HG03571 (cell line): ENCODE data around the gene FHAD1.

Experiments
- ATAC-seq: cut with Tn5 transposase; IDR thresholded peaks from one replicate; pipeline ENCODE4 v1.9.1; 2021; ENCODE audit not compliant: unreplicated experiment

The FHAD1 gene

DNA sequence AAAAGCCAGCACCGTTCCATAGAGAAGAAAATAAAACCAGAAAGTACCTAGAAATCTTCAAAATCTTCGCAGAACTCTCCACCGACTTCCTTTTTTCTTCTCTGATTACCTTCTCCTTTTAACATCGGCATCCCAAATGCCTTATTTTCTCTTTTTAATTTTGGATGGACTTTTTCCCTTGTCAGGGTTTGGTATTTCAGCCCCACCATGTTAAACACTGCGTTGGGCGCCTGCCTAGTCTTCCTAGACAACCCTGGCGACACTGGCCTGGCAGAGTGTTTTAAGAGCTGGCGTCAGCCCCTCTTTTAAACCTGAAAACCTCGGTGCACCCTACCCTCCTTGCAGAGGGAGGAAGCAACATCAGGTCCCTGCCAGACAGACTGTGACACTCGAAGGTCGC, 96.7 kb downstream of the FHAD1 start:
- no peak for ATAC-seq

DNA sequence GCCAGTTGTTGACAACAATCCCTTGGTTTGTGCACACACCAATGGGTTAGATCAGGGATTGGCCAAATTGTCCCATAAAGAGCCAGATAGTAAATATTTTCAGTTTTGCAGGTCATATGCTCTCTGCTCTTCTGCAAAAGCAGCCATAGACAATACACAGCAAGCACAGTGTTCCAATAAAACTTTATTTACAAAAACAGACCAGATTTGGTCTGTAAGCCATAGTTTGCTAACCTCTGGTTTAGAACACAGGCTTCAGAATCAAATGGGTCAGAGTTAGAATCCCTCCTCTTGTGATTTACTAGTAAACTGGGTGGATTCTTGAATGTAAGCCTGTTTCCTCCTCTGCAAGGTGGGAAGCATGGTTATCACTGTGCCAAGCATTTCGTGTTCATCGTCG, 97.4 kb downstream of the FHAD1 start:
- no peak for ATAC-seq

DNA sequence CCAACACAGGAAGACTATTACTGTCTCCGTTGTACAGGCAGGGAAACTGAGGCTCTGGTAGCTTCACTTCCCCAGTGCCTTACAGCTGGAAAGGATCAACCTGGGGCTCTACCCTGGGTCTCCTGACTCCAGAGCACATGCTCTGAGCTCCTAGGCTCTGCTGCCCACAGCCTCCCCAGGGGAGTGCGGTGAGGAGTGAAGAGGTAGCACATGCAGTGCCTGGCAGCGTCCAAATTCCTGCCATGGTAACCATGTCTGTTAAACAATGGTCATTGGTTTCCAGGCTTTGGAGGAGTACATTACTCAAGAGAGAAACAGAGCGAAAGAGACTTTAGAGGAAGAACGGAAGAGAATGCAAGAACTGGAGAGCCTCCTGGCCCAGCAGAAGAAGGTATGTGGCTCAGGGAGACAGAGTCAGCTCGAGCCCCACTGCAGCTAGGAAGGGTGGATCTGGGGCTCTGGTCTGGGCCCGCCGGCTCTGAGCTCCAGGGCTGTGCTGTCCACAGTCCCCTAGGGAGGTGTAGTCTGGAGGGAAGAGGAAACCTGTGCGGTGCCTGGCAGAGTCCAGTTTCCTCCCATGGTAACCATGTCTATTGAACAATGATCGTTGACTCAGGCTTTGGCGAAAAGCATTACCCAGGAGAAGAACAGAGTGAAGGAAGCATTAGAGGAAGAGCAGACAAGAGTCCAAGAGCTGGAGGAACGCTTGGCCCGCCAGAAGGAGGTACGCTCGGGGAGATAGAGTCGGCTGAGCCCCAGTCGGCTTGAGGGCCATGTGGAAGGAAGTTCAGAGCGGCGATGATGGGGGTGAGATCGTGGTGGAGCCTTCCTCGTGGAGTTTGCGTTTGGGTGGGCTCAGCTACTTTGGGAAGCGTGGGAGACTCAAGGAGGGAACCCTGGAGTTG, 98.0 kb downstream of the FHAD1 start:
- no peak for ATAC-seq

DNA sequence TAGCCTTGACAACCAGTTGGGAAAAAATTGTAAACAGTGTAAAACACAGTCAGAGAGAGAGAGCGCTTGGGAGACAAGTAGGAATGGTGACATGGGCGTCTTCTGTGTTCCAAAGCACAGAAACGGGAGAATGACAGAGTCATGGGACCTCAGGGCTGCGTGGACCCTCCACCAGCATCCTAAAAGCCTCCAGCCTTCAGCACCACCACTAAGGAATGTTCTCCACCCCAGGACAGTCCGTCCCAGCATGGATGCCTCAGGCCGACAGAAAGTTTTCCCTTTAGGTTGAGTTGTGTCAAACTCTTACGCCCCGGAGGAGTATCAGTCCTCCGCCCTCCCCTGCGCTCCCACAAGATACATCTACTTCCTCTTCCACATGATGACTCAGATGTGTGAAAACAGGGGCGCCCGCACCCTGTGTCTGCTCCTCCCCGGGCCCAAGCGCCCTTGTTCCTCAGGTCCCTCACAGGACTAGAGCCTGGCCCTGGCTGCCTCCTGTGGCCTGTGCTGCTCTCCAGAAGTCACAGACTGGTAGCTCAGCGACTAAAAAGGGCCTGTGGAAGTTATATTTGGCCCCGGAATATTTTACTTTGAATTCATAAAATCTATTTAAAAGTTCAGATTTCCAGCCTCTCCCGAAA, 98.8 kb downstream of the FHAD1 start:
- ATAC-seq = no peak

DNA sequence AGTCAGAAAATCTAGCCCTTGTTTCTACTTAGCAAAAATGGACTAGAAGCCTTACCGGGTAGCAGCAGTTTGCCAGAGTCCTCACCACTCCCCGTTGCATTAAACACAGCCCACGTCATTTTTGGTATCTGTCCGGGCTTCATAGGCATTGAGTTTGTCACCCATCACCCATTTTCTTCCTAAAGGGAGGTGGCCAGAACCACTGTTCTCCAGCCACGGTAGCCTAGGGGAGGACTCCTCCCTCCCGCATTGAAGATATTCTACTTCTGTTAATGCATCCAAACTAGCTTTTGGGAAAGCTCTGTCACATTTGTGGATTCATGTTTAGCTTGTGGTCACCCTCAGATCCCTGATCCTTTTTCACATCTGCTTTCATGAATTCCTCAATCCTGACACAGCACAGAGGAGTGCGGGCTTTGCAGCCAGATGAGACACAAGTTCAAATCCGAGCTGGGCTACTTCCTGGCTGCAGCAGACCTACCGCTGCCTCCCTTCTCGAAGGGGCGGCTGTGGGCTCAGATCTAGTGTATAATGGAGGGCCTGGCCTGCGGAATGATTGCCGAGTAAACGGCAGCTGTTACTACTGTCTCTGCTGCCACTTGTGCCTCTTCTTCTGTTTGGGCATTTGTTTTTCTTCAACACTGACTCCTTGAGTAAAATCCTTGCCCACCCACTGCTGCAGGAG, 99.5 kb downstream of the FHAD1 start:
- ATAC-seq = no peak

DNA sequence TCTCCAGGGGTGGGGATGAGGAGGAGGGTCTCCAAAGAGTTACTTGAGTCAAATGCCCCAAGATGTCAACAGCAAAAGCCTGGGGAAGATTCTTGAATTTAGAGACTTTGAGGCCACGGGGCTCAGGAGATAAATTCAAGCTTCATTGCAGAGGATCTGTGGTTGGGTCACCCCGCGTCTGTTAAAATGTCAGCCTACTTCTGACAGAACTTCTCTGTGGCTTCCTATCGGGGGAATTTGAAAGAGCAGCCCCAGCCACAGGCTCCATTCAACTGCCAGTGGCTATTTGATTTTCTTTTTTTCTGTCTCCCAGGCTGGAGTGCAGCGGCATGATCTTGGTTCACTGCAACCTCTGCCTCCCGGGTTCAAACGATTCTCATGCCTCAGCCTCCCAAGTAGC, 100.2 kb downstream of the FHAD1 start:
- ATAC-seq = no peak

DNA sequence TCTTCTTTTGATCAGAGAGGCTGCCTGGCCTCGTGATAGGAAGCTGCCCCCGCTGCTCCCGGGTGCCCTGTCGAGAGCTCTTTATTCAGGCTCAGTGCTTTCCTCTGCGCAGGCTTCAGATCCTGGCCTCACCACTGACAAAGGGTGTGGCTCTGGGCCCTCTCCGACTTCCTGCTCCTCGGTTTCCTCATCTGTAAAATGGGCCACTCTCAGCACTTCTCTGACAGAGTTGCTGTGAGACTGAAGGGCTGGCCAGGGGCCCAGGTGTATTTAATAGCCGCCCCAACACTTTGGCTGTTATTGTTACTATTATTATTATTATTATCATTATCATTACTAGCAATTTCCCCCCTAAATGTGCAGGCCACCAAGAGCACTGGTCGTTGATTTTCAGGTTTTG, 101.6 kb downstream of the FHAD1 start:
- ATAC-seq = no peak

DNA sequence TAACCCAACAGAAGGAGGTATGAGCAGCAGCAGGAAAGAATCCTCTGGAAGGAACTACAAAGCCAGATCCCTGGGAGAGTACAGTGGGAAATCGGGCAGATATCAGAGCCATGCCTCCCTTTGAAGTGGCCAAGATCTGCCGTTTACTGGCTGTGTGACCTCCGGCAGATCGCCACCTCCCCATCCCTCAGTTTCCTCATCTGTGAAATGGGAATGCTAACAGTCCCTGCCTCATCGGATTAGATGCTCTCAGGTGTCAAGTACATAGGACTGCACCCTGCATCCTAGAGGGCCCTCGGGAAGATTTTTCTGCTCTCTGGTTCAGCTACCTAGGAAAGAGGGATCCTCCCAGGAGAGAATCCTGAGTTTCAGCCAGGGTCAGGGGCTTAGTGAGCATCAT, 102.1 kb downstream of the FHAD1 start:
- ATAC-seq = no peak

DNA sequence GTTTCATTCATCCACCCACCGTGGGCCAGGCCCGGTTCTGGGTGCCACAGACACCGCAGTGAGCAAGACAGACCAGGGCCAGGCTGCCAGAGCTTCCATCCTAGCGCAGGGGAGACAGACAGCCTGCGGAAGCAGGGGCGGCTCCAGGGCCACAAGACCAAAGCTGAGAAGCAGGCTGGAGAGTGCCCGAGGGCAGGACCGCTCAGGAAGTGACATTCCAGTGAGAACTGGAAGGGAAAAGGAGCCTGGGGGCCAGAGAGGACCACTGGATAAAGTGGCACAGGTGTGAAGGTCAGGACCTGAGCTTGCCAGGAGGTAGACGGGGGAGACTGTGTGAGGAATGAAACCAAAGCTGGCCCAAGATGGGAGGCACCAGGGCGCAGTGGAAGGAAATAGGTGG, 103.1 kb downstream of the FHAD1 start:
- ATAC-seq = no peak

DNA sequence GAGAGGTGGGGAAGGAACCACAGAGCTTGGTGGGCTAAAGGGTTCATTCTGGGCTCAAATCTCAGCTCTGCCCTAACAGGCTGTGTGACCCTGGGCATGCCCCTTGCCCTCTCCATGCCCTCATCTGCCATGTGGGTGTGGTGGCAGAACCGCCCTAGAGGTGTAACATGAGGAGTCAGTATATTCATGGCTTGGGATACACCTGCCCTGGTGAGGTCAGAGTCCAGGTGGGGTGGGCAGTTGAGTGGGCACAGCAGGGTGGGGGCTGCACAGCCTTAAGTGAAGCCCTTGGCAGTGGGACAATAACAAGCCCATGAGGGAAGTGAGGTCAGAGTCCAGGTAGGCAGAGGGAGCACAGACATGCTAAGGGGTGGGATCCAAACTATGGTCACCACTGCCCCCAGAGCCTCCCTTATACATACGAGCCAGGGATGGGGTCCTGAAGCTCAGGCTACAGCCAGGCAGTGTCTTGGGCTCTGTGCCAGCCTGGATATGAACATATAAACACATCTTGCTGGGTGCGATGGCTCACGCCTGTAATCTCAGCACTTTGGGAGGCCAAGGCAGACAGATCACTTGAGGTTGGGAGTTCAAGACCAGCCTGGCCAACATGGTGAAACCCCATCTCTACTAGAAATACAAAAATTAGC, 103.7 kb downstream of the FHAD1 start:
- ATAC-seq = no peak

DNA sequence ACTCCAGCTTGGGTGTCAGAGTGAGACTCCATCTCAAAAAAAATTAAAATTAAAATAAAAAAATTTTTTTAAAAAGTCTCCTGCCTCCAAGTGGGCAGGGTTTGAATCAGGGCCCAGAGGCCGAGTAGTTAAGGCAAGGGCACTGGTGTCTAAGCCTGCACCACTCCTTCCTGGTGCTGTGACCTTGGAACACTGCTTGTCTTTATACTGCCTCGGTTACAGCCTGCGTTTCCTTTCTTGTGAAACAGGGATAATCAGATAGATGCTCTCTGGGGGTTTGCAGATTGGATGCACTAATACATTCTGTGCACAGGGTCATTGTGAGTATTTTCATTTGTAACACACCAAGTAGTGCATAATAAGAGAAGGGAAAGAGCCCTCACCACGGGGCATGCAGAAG, 104.3 kb downstream of the FHAD1 start:
- ATAC-seq = no peak

DNA sequence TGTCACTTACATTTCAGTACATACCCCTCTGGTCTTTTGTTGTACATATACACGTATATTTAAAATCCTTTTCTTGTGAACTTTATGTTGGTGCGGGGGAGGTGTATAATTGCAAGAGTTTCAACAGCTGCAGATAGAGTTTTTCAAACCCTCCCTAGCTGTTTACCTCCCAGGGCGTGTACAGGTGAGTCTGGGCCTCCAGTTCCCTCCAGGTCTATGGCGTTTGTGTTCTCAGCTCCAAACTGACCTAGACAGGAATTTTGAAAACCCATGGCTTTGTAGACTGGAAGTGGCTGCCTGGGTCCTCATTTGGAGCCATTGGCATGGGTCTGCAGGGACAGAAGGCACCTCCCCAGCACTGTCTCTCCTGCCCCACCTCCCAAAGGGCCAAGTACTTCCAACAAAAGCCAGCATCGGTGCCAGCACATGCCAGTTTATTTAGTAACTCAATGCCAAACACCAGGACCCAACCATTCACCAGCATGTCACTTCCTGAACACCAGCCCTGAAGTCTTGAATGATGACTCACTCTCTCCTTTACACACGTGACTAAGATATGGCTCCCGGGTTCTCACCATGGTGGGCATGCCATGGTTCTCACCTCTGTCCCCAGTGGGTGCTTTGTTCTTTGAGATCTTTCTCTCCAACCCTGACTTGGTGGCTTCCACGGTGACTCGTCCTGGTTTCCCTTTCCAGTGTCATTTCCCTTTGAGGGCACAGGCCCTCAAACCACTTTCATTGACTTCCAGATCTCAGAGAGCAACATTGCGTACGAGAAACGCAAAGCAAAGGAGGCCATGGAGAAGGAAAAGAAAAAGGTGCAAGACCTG, 105.3 kb downstream of the FHAD1 start:
- ATAC-seq = no peak

DNA sequence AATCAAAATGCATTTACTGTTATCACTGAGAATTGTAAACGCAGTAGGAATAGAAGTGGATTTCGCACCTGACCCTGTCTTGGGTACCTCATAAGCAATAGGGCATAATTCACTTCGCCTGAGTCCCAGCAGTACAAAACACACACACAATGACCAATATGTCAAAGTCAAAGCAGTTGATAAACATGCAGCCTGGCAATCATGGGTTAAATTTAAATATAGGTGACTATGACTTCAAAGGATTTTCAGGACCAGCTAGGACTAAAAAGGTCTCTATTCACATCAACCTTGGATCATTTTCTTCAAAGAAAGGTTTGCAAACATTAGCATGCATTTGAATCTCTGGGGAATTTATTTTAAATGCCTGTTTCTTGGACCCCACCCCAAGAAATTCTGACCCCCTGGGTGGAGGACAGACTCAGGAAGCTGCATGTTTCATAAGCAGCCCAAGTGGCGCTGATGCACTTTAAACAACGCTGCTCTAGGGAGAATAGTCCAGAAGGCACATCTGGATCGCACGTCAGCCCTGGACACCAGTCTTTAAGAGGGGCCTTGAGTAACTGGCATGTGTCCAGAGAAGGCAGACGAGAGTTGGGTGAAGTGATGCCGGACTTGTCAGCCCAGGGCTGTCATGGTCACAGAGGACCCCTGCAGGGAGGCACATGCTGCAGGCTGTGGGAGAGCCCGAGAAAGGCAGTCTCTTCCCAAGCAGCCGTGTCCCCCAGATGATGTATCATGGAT, 107.0 kb downstream of the FHAD1 start:
- no peak for ATAC-seq

DNA sequence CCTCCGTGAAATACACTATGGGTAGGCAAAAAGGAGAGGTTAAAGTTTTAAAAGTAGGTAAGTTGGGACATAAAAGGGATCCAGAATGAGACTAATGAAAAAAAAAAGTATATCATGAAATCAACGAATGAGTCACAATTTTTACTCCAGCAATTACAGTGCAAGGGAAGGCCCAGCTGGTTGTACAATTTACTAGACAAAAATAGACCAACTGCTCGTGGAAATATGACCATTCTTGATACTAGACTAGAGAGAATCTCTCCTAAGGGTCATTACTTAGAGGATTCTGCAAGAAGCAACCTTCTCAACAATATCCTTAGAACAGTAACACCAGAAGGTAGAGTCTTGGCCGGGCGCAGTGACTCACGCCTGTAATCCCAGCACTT, 107.5 kb downstream of the FHAD1 start:
- ATAC-seq = no peak

DNA sequence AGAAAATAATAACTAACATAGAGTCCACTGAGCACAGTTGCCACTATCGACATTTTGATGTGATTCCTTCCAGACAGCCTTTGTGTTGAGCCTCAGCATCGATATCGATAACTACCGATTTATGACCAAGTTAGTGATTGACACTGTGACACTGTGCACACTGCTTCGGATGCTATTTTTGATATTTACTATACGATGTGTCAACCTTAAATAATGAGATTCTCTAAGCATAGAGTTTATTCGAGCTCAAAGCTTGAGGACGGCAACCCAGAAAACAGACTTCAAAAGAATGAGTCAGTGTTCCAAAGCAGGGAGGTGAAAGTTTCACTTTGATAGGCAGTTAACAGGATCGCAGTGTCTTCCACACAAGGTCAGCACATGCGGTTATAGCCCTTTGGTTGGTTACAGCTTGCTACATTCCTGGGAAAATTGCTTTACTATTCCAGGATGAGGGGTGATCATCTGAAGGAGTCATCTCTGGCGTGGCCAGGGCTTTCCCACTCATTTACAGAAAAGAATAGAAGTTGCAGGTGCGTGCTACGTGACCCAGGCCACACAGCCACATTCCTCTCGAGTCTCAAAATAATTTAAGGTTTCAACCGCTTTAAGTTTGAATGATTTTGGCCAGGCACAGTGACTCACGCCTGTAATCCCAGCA, 109.1 kb downstream of the FHAD1 start:
- ATAC-seq = no peak

DNA sequence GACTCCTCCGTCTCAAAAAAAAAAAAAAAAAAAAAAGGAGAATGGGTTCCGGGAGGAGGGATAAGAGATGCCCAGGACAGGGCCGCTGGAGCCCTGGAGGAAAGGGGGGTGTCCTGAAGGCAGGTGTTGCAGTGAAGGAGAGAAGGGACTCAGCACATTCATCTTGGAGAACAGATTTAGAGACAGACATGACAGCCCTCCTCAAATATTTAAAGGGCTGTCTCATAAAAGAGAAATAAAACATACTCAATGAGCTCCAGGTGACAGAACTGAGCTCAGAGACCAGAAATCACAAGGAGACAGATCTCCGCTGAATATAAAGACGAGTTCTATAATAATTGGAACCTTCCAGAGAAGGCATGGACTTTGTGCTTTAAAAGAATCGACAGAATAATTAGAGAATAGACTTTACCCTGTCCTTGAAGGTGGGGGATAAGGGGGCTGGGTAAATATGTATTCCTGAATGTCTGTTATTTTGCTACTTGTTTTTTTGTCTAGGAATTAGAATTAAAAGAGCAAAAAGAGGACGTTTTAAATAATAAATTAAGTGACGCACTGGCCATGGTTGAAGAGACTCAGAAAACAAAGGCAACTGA, 110.7 kb downstream of the FHAD1 start:
- ATAC-seq = no peak

DNA sequence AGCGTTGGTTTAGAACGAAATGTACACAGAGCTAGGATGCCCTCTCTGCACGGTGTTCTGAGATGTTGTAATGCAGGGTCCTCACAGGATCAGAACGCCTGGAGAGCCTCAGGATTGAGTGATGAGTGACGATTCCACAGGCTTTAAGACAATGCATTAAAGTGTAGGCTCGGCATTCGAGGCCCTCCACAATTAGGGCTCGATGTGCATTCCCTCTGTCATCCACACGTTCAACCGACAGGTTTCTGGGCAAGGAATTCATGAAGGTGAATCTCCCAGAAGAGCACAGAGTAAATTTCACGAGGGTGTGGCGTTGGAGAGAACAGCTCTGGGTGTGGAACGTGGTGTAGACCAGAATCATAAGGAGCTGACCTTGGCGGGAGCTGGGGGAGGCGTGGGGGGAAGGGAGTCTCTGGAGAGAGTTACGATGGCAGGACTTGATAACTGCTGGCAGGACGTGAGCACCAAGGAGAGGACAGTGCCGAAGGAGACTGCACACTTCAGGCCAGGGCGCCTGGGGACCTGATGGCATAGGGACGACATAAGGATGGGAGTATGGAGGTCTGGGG, 111.6 kb downstream of the FHAD1 start:
- ATAC-seq = no peak

DNA sequence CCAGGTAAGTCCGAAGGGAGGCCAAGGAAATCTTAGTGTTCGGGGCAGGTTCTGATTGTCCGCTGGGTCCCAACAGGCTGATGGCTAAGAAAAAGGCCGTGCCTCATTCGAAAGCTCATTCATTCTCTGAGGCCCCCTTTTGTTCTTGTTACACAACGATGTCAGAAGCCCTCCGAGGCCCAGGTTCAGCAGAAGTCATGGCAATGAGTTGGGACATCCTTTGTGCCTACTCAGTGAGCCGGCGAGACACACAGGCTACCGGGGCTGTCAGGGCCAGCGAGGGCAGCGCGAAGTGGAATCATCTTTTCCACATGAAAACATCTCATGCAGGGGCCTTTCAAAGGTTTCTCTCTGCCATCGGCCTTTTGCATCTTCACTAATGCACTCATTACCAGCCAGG, 113.7 kb downstream of the FHAD1 start:
- ATAC-seq = no peak
